HuH-7.5 (cell line): ENCODE measurements around the gene ANKRD10.

Experiments used
- DNase-seq: peaks from one replicate; pipeline ENCODE4 v3.0.0; 2011; ENCODE audit warnings: low spot score

Gene ANKRD10

DNA sequence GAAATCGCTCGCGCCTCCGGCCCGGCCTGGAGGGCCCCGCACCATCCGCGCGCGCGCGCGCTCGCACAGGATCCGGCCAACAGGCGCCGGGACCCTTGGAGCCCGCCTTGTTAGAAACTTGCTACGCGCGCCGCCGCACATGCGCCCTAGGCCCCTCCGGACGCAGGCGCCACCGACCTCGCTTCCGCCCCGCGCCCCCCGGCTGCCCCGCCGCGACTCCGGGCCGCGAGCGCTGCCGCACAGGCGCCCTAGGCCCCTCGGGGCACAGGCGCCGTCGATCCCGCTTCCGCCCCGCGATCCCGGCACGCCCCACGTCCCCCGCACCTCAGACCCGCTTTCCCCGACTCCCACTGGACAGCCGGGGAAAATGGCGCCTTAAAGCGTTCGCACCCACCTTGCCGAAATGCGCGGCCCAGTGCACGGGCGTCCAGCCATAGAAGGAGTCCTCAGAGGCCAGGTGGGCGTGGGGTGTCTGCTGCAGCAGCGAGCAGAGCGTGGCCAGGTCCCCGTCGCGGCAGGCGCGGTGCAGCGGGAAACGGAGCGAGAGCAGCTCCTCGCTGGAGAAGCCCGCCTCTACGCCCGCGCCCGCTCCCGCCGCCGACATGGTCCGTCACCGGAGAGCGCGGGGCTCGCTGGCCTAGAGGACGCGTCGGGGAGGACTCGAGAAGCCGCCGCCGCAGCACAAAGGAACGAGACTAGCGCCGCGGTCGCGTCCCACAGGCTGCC is 375 bp downstream of the ANKRD10 start:
- DNase-seq = peak; percentile 27

DNA sequence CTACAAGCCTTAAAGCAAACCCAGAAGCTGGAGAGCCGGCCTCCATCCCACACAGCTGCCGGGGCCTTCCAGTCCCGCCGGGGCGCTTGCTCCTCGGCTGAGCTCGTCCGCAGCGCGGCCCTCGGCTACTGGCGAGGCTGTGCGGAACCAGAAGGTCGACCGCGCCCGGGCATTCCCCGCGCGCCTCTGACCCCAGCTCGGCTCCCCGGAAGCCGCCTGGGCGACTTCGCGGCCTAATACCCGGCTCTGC is 863 bp downstream of the ANKRD10 start:
- no peak for DNase-seq

DNA sequence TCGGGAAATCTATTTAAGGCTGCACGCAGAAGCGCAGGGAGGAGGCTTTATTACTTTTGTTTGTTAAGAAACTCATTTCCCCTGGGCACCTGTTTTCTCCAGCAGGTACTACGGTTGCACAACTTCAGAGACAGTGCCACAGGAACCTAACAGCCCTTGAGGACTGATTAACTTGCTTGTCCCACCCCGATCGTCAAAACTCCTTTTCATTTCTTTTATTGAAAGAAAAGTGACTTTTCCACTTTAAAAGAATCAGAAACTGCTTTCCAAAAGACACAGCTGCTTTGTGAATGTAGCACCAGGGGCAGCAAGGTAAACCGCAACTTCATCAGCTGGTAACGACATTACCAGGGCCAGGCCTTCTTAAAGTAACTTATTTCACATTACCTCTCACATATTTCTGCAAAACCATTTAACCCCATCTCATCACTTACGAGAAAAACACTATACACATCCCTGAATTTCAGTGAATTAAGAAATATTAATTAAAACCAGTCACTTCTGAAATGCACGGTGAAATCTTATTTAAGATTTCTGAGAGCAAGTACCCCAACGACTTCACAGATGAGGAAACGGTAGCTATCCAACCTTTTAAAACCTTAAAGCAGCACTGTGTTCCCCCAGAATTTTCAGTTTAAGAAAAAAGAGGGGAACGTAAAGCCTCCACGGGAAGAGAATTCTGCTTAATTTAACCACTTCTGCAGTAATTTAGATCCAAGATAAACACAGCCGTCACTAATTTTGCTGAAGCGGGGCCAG is 1.4 kb downstream of the ANKRD10 start:
- no peak for DNase-seq

DNA sequence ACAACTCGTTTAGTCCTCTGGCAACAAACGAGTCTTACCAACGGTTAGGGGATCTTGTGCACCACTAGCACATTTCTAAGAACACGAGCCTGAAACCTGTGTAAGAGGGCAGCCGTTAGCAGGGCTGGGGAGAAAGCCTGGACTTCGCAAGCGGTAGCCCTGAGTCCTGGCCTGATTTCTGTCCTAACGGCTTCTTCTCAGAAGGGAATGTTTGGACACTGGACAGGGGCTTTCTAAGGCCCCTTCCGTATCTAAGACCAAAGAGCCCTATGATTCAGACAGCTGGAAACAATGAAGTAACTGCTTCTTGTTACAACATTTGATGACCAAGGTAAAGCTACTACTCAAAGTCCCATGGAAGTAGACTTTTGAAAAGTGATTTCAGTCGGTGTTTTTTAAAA is 2.2 kb downstream of the ANKRD10 start:
- DNase-seq = no peak

DNA sequence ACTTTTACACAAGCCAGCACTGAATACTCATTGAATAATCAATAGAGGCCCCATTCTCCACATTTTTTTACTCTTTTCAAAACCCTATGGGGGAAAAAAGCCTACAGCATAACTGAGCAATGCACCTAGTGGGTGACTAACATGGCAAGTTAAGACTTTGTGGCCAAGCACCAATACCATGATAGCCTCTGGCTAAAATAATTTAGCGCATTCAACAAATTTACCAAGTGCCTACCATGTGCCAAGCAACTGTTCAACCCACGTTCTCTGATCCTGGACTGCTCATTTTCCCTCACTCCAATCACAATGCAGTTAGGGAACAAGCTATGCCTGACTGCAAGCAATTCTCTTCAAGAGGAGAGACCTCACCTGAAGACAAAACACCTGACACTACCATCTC is 3.0 kb downstream of the ANKRD10 start:
- DNase-seq = no peak

DNA sequence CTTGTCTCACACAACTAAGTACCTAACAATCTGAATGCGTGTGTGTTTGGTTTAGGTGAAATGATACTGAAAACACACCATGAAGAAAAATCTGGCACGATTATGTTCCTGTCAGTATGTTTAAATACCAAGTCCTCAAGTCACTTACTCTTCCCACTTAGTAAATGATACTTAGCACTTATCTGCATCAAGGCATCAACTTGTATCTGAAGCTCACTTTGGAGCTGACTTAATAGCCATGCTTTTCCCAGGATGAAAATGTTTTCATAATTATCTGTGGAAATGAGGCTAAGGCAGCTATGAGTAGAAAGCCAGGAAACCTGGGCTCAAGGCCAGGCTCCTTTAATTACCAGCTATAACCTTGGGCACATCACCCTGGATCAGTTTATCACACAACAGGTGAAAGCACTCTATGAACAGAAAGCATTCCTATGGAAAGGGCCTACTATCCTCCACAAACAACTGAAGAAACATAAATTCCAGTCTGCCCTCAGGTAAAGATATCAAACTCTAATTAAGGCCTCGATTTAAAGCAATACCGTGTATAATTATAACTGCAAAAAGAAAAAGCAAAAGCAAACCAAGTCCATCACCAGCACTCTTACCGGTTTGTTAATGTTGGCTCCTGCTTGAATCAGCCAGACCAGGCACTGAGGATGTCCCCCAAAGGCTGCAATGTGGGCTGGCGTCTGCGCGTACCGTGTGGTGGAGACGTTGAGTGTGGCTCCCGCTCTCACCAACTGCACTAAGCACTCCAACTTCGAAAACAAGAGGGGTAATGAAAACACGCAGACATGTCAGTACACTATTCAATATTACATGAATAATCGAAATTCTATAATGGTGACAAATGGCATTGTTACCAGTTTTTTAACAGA is 4.6 kb downstream of the ANKRD10 start:
- no peak for DNase-seq

- no peak for DNase-seq
These were observed 6.6 kb downstream of the ANKRD10 start for GRCh38 chr13:110907951-110908898.

DNA sequence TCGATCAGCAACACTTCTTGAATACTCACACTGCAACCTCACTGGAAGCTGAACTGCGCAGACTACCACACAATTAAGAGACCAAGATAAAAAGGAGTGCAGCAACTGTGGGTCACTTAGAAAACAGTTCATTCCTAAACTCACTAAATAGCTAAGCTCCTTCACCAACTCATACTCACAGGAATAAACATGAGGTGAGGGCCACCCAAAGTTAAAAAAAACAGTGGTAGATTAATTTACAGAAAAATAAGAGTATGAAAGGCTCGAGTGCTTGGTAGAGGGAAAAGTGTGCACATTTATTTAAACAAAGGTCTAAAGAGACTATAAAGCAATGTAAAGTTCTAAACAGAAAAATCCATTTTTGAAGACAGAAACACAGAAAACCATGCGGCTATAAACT is 7.6 kb downstream of the ANKRD10 start:
- no peak for DNase-seq

- no peak for DNase-seq
These were observed 10.1 kb downstream of the ANKRD10 start for GRCh38 chr13:110904748-110905147.

- DNase-seq = no peak
These were observed 12.5 kb downstream of the ANKRD10 start for GRCh38 chr13:110902370-110902769.

DNA sequence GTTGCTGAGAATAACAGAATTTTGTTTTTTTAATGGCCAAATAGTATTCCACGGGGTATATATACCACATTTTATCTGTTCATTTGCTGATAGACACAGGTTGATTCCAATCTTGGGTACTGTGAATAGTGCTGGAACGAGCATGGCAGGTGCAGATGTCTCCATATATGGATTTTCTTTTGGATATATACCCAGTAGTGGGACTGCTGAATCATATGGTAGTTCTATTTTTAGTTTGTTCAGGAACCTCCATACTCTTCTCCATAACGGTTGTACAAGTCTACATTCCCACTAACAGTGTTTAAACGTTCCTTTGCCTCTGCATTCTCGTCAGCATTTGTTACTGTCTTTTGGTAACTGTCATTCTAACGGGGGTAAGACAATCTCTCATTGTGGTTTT is 17.3 kb downstream of the ANKRD10 start:
- DNase-seq = no peak

DNA sequence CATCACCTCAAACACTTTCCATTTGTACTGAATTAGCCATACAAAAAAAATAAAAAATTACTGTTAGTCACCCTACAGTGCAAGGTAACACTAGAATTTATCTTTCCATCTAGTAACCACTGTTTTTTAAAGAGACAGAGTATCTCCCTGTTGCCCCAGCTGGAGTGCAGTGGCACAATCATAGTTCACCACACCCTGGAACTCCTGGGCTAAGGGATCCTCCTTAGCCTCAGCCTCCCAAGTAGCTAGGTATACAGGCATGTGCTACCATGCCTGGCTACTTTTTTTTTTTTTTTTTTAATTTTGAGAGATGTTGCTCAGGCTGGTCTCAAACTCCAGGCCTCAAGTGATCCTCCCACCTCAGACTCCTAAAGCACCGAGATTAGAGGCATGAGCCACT is 17.9 kb downstream of the ANKRD10 start:
- no peak for DNase-seq

- no peak for DNase-seq
These were observed 20.8 kb downstream of the ANKRD10 start for GRCh38 chr13:110894086-110894485.

GRCh38 chr13:110893571-110893970 is 21.3 kb downstream of the ANKRD10 start:
- DNase-seq = no peak

GRCh38 chr13:110890279-110891165 is 24.3 kb downstream of the ANKRD10 start:
- no peak for DNase-seq

GRCh38 chr13:110888390-110888789 is 26.5 kb downstream of the ANKRD10 start:
- no peak for DNase-seq

DNA sequence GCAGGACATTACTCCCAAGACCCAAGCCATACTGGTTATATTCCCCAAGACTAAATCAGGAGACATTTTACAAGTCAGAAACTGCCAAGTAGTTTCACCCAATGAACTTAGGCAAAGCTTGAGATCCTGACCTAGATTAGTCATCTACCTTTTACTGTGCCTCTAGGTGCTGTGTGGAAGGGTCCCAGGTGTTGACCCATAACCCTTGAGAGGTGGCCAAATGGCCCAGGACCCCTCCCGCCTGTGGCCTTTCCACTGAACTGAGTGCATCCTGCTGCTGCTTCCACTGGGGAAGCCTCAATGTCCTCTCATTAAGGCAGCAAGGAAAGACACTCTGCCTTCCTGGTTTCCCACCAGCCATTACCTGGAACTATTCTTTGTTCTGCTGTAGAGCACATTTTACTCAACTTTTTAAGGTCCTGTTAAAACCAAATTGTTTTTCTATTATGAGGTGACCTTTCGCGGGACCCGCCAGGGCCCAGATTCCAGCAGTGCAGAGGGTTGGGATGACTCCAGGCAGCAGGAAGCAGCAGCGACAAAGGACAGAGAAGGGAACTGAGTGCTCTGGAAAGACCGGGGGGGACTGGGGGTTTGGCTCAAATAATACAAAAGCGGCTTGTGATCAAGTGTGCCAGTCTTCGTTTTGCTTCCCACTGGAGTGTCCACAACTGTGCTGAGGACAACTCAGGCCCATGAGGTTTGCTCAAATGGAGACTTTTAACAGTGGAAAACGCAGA is 27.1 kb downstream of the ANKRD10 start:
- DNase-seq = no peak

DNA sequence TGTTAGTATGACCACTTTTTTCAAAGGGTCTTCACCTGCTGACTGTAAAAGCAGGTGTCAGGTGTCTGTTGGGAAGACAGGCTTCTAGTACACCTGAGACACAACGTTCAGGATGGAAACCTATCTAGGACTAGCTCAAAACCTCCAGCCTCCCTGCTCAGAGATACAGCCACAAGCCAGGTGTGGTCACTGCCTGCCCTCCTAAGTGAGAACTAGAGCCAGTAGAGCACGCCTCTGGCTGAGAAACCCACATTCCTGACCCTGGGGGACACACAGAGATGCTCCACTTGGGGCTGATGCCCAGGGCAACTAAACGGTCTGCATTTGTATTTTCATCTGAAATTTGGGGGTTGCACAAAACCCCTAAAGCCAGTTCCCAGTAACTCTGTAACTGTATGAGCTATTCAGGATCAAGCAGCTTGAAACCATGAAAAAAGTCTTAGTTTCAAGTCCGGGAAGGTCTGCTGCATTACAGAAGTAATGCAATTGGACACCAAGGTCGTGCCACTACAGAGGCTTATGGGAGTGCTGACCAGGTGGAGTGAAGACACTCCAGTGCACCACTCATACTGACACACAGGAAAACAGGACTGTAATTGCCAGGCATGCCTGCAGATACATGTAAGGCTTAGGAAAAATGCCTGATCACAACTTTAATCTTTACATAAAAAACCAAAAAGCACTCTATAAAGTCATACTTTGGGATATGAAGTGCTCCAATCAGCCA is 27.8 kb downstream of the ANKRD10 start:
- DNase-seq = no peak
